HS-27A (cell line): ENCODE measurements around the gene DPY19L3.
"Not testable (repeated sequence)": the region's sequence is repeated elsewhere in the genome, so short reads cannot be mapped to it uniquely, and the experiment has no call there.

Experiments used
- DNase-seq: peaks from one replicate; pipeline ENCODE4 v3.0.0-alpha.2; 2012; ENCODE audit warnings: low read depth, missing footprints

The DPY19L3 gene

DNA sequence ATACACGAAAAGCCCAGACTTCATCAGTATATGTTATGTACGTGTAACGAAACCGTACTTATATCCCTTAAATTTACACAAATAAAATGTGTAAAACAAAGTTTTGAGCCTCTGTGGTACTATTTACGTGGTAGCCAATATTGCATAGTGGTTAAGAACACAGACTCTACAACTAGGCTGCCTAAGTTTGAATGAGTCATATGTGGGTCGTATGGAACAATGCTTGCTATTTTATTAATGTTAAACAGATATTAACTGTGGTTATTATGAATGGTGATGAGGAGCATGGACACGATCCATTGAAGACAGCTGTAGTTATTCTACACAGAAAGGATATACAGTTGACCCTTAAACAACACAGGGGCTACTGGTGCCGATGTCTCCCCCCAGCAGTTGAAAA is 42.5 kb downstream of the DPY19L3 start:
- DNase-seq: no peak

DNA sequence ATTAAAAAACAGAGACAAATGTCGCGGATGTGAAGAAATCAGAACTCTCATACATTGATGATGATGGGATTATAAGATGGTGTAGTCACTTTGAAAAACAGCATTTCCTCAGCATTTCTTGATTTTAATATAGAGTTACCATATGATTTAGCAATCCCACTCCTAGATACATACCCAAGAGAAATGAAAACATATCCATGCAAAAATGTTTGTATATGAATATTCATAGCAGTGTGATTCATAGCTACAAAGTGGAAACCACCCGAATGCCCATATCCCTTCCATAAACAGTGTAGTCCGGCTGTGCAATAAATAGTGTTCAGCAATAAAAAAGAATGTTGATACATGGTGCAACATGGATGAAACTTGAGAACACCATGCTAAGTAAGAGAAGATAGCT is 44.6 kb downstream of the DPY19L3 start:
- no peak for DNase-seq

- DNase-seq: no peak
These were observed 48.2 kb downstream of the DPY19L3 start for GRCh38 chr19:32453736-32454135.

- no peak for DNase-seq
These were observed 50.8 kb downstream of the DPY19L3 start for GRCh38 chr19:32456406-32456805.

GRCh38 chr19:32457571-32458158 is 52.1 kb downstream of the DPY19L3 start:
- no peak for DNase-seq

DNA sequence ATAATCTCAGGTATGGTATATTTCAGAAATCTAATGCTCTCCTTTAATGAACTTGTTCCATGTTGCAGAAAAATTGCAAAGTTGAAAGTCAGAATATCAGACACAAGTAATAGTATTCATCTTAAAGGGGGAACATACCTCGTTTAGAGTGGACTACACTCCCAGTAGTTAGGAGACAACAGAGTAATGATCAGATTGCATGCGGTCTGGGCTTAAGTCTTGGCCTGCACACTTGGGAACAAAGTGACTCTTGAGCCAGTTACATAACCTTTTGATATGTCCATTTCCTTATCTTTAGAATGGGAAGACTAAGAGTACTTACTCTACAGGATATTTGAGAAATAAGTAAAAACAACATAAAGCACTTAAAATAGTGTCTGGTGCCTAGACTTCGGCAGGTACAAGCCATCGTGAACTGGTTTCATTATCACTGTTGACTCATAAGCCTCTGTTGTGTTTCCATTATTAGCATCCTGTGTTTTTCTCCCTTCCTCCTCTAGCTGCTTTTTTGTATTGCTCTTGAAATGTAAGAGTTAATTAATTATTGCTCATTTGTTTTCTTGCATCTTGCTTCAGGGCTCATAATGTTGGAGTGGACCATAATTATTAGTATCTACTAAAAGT is 53.0 kb downstream of the DPY19L3 start:
- DNase-seq: no peak

- DNase-seq: no peak
These were observed 53.8 kb downstream of the DPY19L3 start for GRCh38 chr19:32459204-32459865.

GRCh38 chr19:32460476-32460875 is 54.9 kb downstream of the DPY19L3 start:
- DNase-seq: no peak

DNA sequence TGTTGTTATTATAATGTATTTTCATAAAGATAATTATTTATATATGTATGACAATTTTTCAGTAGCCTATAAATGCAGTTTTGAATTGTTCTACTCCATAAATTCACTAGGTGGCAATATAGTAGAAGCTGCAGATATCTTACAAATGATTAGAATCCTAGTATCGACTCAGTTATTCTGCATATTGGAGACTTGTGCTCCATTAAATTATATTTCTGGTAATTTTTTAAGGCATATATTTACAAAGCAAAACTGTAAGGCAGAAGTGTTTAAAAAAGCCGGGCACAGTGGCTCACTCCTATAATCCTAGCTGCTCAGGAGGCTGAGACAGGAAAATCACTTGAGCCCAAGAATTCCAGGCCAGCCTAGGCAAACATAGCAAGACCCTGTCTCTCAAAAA is 58.7 kb downstream of the DPY19L3 start:
- DNase-seq: peak; percentile 4

GRCh38 chr19:32465176-32465575 is 59.6 kb downstream of the DPY19L3 start:
- no peak for DNase-seq

- no peak for DNase-seq
These were observed 64.2 kb downstream of the DPY19L3 start for GRCh38 chr19:32469795-32470194.

DNA sequence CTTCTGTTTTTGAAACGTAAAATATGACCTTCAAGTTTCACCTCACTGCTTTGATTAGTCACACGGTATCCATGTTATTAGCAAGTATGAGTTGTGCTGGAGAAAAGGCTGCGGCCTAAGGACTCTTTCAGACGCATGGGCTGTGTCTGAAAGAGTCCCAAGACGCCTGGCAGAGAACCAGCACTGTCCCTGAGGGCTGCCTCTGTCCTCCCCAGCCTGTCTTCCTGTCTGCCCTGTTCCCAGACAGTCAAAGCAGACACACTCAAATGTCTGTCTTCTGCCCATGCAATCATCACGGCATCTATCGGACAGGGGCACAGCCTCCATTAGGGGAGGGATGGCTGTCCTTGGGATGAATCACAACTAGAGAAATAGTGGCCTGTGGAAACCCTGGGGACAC is 65.5 kb downstream of the DPY19L3 start:
- no peak for DNase-seq

GRCh38 chr19:32471811-32472210 is 66.2 kb downstream of the DPY19L3 start:
- no peak for DNase-seq

GRCh38 chr19:32475141-32476031 is 69.8 kb downstream of the DPY19L3 start:
- DNase-seq: no peak

DNA sequence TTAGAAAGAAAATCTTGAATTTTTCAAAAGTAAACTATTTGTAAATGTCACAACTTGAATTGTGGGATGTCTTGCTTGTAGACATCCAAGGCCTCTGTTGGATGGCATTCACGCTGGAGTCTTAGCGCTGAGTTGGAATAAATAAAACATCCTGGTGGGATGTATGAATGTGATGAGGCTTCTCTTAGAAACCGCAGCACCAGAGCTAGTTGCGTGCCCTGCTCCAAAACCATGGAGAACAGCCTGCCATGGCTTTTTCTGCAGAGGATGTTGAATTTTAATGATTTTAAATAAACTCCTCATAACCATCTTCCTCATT is 70.4 kb downstream of the DPY19L3 start:
- DNase-seq: no peak

DNA sequence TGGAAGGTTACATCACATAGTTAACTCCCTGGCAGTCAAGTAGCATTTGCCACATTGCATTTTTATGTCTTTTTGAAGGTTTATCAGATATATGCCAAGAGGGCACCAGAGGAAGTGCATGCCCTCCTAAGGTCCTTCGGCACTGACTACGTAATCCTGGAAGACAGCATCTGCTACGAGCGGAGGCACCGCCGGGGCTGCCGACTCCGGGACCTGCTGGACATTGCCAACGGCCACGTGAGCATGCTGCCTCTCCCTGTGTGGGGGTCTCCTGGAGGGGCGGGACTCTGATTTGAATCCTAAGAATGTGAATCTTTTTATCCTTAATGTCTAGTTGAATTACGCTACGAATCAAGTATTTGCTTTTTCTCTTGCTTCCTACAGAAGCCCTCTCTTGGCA is 74.8 kb downstream of the DPY19L3 start:
- DNase-seq: no peak

DNA sequence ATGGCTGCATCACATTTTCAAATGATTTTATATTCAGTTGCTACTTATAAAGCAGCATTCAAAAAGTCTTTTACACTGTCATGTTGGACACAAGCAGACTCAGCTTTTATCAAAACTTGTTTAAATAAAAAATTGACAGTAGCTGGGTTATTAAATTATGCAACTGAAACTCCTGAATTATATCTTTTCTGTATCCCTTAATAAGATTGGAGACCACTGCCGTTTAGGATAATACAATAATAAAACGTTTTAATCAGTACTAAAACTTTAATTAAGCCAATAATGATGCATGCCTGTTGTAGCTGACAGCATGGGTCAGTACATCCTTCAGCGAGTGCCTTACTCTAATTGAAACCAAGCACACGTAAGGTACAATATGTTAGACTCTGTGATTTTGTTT is 78.0 kb downstream of the DPY19L3 start:
- no peak for DNase-seq

DNA sequence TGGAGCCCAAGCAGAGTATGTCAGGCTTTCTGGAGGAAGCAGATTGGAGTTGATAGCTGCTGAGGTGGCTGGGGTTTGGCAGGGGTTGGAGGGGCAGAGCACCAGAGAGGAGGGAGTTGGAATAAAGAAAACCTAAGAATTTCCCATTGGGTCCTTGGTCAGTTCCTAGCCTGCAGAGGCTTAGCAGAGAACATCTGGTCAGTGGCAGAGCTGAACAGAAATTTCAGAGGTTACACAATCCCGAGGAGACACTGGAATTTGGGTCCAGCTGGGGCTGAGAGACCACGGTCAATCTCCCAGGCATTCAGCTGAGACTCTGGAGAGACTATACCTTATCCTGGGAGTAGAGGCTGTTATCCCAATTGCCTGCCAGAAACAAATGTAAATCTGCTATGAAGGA is 84.4 kb downstream of the DPY19L3 start:
- DNase-seq: no peak

DNA sequence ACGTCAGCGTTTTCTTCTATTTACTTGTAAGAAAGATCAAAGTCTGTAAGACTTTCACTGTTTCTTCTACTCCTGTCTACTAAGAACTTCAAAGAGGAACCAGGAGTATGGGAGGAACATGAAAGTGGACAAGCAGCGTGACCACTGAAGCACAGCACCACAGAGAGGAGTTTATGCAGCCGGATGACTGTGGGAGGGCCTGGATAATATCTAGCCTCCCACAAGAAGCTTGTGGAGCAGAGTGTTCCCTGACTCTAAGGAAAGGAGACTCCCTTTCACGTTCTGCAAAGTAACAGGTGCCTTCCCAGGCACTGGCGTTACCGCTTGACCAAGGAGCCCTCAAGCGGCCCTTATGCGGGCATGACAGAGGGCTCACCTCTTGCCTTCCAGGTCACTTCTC is 91.8 kb downstream of the DPY19L3 start:
- DNase-seq: no peak

GRCh38 chr19:32498648-32499200 is 93.2 kb downstream of the DPY19L3 start:
- no peak for DNase-seq

- not testable (repeated sequence) for DNase-seq
These were observed 106.9 kb downstream of the DPY19L3 start for GRCh38 chr19:32512498-32512897.

DNA sequence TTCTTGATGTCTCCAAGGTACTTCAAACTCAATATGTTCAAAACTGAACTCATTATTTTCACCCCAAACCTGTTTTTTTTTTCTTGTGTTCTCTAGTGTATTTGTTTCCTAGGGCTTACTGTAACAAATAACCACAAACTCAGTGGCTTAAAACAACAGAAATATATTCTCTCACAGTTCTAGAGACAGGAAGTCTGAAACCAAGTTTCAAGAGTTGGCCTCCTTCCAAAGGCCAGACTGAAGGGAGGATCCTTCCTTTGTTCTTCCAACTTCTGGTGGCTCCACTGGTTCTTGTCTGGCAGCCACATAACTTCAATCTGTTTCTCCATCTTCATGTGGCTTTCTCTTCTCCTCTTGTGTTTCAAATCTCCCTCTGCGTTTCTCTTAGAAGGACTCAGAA is 113.5 kb downstream of the DPY19L3 start:
- no peak for DNase-seq

- DNase-seq: no peak
These were observed 117.4 kb downstream of the DPY19L3 start for GRCh38 chr19:32522967-32523366.
